AG09319 (cell line): Measurements from ENCODE around the gene ABHD16A.

ENCODE experiments used
- DNase-seq: peaks from one replicate; pipeline ENCODE4 v3.0.0-alpha.2; 2010; ENCODE audit warnings: low read depth; ENCODE audit errors: extremely low read depth
- TF ChIP-seq, protein P1 (sequence below): IDR thresholded peaks from 2 replicates; pipeline ENCODE4 v1.5.1; 2011; ENCODE audit warnings: low read depth, mild to moderate bottlenecking, inconsistent platforms, low read length, moderate library complexity

Gene ABHD16A

DNA sequence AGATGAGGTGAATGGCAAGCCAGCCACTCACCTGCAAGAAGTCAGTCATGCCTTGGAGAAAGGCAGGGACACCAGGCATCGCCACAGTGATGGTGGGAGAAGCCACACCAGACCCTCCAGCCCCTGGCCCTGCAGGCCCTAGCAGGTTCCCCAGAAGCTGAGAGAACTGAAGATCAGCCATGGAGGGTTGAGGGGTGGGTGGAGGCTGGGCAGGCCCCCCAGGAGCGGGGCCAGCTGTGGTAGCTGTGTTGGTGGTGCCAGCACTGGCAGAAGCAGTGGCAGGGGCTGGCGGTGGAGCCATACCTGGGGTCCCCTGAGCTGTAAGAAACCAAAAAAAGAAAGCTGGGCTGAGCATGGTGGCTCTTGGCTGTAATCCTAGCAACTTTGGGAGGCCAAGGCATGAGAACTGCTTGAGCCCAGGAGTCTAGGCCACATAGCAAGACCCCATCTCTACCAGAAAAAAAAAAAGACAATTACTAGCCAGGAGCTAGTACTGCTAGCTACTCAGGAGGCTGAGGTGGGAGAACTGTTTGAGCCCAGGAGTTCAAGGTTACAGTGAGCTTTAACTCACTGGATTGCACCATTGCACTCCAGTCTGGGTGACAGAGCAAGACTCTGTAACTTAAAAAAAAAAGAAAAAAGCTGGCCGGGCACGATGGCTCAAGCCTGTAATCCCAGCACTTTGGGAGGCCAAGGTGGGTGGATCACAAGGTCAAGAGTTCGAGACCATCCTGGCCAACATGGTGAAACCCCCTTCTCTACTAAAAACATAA is 60.1 kb downstream of the ABHD16A start:
- no peak for DNase-seq
- TF ChIP-seq, protein P1, sequence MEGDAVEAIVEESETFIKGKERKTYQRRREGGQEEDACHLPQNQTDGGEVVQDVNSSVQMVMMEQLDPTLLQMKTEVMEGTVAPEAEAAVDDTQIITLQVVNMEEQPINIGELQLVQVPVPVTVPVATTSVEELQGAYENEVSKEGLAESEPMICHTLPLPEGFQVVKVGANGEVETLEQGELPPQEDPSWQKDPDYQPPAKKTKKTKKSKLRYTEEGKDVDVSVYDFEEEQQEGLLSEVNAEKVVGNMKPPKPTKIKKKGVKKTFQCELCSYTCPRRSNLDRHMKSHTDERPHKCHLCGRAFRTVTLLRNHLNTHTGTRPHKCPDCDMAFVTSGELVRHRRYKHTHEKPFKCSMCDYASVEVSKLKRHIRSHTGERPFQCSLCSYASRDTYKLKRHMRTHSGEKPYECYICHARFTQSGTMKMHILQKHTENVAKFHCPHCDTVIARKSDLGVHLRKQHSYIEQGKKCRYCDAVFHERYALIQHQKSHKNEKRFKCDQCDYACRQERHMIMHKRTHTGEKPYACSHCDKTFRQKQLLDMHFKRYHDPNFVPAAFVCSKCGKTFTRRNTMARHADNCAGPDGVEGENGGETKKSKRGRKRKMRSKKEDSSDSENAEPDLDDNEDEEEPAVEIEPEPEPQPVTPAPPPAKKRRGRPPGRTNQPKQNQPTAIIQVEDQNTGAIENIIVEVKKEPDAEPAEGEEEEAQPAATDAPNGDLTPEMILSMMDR = no peak

DNA sequence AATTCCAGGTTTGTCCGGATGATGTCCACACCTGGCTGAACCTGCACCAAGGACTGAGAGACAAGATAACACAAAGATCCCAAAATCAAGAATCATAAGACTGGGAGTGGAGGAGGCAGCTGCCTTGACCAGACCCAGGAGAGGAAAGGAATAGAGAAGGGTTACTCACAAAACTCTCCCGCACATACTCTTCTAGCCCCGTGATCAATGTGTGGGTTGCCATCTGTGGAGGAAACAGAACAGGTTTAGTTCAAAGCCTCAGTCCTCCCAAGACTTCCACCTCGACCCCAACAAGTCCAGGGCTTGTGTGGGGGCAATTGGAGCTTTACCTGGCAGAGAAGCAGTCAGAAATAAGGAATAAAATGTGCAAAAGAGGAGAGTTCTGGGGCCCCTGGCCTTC is 61.8 kb downstream of the ABHD16A start:
- TF ChIP-seq, protein P1 = no peak
- DNase-seq = no peak

DNA sequence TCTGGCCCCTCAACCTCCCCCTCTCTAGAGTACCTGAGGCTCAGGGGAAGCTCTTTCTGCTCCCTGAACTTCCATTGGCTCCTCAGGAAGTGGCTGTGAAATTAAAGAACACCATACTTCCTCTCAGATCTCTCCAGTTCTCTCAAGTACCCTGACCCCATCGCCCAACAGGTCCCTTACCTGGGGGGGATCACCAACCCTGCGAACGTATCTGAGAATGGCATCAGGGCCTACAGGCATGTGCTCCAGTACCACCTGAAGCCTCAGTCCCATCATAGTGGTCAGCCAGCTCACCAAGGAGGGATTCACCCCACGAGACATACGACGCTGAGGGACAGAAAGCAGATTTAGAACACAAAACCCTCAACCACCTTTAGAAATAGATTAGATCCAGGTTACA is 62.5 kb downstream of the ABHD16A start:
- TF ChIP-seq, protein P1 = no peak
- DNase-seq = no peak

DNA sequence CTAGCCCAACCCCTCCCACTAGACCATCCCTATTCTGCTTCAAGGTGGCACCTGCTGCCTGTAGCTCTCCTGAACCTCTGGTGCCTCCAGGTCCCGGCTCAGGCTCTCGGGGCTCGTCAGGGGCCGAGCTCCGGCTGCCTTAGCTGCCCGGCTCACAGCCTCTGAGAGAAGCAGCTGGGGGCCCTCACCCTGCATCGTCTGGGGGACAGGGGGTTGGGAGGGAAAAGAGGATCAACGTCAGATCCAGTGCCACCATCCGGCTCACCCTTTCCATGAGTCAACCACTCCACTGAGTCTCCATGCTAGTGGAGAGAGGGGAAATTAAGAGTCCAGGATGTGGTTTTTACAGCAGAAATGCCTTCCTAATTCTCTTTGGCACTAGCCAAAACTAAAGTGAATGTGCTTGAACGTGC is 63.7 kb downstream of the ABHD16A start:
- DNase-seq = no peak
- TF ChIP-seq, protein P1 = no peak

DNA sequence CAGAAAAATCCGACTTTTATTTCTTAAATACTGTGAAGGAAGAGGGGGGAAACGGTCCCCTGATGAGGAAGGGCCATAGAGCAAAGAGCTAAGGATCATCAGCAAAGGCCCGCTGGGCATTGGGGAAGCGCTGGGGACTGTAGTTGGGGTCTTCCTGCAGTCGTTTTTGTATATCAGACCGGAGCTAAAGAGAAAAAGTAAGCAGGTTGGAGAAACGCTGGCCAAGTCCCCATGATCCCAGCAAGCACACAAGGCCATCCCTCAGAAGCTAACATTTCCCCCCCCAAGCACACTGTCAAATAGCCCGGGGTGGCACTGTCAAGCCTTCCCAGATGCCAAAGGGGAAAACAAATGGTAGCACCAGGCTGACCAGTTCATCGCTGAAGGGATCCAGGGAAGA is 64.1 kb downstream of the ABHD16A start:
- DNase-seq = no peak
- TF ChIP-seq, protein P1 = no peak
